Sigmoid colon (tissue), 4 donors: ENCODE results near the gene GRAMD1A.

ENCODE experiments used
- CTCF ChIP-seq, 4 experiments: fragments of 450-650 bp in 3 of 4; fragments of 200-600 bp in 1 of 4; IDR thresholded peaks; one replicate each; pipeline ENCODE4 v1.5.1; 2016 to 2019; ENCODE audit warnings: antibody characterized with exemption in 4 of 4, mild to moderate bottlenecking in 3 of 4, moderate library complexity in 2 of 4
- EP300 ChIP-seq, 4 donors: sonication (generic); formaldehyde crosslinking; IDR thresholded peaks; one replicate each; pipeline ENCODE4 v1.6.1; 2017; ENCODE audit warnings: antibody characterized with exemption in 4 of 4
- POLR2A ChIP-seq, 2 donors: fragments of 450-650 bp; IDR thresholded peaks; one replicate each; pipeline ENCODE4 v1.6.1; 2016; ENCODE audit warnings: antibody characterized with exemption in 2 of 2, mild to moderate bottlenecking in 2 of 2, moderate library complexity in 2 of 2

- TF ChIP-seq CTCF (IDR thresholded peaks at IDR 0.05) (no peak), EP300 (IDR thresholded peaks at IDR 0.05) (no peak), POLR2A (IDR thresholded peaks at IDR 0.05) (no peak)
These were observed 74.5 kb downstream of the GRAMD1A start for GRCh38 chr19:35074426-35075201.
